ENCODE measurements around the gene SMCHD1. TPM values are rescaled to one million over a fixed set of nuclear protein-coding genes. Genes with fewer than 3 reads are reported as not detected.
"Not testable (repeated sequence)": the region's sequence is repeated elsewhere in the genome, so short reads cannot be mapped to it uniquely, and the experiment has no call there.

SMCHD1 gene
- total and polyA plus RNA-seq, 10 of the 15 experiments (the other 5 are each of a cell fraction or from before 2014, with no cell fraction given): 6.0 to 110 (median 48.0) TPM

DNA sequence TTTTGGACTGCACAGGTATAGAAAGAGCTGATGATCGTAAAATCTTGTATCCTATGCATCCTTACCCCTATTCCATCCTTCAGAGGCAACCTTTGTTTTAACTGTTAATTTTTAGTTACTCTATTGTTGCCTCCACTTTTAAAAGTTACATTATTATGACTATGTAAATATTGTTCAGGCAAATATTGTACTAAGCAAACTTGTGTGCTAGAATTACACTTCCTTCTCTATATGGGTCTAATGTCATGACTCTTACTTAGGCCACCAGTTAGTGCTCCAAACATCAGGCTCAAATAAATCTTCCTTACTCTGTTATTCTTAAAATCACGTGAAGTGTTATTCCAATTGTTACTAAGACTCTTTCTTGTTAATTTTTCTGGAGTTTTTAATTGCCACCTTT is 143.8 kb downstream of the SMCHD1 start (continued):
- no peak for TF ChIP-seq ZNF622 (IDR thresholded peaks at IDR 0.05)
- no peak for TF ChIP-seq BRCA1 (IDR thresholded peaks at IDR 0.05; ENCODE audit: low read depth, low read length)

DNA sequence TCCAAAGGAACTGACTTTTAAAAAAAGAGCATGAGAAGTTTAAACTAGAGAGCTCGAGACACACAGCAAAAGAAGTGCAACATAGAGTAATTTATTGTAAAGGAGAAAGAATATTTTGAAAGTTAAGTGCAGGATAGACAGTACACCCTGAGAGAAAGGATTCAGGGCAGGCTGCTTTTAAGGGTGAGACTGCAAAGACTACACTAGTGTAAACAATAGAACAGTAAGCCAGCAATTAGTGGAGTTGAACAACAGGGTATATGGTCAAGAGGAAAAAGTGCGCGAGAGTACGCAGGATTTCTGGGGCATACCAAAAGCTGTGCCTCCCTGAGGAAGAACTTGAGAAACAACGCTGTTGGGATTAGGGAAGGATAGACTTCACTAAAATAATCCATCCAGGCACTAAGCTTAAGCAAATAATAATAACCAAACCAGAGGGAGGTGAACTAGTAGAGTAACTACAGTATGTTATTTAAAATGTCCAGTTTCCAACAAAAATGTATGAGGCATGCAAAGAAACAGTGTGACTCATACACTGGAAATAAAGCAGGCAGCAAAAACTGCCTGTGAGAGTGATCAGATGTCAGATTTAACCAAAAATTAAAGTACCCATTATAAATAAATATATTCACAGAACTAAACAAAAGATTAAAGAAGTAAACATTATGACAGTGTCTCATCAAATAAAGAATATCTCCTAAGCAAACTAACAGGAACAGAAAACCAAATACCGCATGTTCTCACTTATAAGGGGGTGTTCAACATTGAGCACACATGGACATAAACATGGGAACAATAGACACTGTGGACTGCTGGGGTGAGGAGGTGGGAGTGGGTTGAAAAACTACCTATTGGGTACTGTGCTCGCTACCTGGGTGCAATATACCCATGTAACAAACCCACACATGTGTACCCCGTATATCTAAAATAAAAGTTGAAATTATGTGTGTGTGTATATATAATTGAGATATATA is 150.7 kb downstream of the SMCHD1 start:
- SMC1A ChIA-PET (ENCODE audit: uncharacterized antibody, unreplicated experiment): no interaction called here
- no peak for TF ChIP-seq TCF7 (IDR thresholded peaks at IDR 0.05; ENCODE audit: borderline replicate concordance)
- intact Hi-C loops (cut with micrococcal nuclease; ENCODE audit: unreplicated experiment) (no loop called here), in situ Hi-C loops (cut with MboI) (no loop called here)
- Histone ChIP-seq H3K27ac (ENCODE audit: control insufficient read depth, insufficient read depth) (no peak overlapping the region), H3K36me3 (ENCODE audit: control insufficient read depth in 2 of 2, insufficient read depth in 2 of 2, low read length in 1 of 2) (peaks cover 2 to 9% of the 10 kb centered on the region in 2 experiments; a peak in 3 of 4 replicates), H3K27me3 (replicated peaks in 1 of 2; ENCODE audit: control insufficient read depth in 2 of 2, insufficient read depth in 2 of 2, low read length in 1 of 2) (no peaks in the 10 kb centered on the region), H3K4me1 (ENCODE audit: control insufficient read depth, insufficient read depth, low read length) (no peaks in the 10 kb centered on the region), H3K4me2 (ENCODE audit: control insufficient read depth, insufficient read depth) (no peak overlapping the region), H3K4me3 (no peak overlapping the region), H3K9ac (ENCODE audit: control insufficient read depth, insufficient read depth, low read length) (no peak overlapping the region), H4K20me1 (ENCODE audit: control insufficient read depth, insufficient read depth) (no peaks in the 10 kb centered on the region), H3K79me2 (ENCODE audit: control insufficient read depth, insufficient read depth, low read length) (no peaks in the 10 kb centered on the region), H3K9me3 (replicated peaks; ENCODE audit: control insufficient read depth, insufficient read depth, low read length) (no peaks in the 10 kb centered on the region), H2AFZ (ENCODE audit: control insufficient read depth, low read depth, low read length) (no peak overlapping the region)
- FAIRE-seq (no peak), DNase-seq (ENCODE audit: low read depth, low spot score) (no peak), ATAC-seq (no peak)
- POLR2A ChIA-PET: no interaction called here
- no TSS peak for BruUV-seq (replicated peaks)
- CTCF ChIA-PET: no interaction called here
- RAD21 ChIA-PET (ENCODE audit: unreplicated experiment): no interaction called here
- 92% methylated on average over 8 of the region's 8 CpGs for WGBS (ENCODE audit: insufficient coverage, insufficient replicate concordance, low lambda C conversion rate, missing lambda C conversion rate)

DNA sequence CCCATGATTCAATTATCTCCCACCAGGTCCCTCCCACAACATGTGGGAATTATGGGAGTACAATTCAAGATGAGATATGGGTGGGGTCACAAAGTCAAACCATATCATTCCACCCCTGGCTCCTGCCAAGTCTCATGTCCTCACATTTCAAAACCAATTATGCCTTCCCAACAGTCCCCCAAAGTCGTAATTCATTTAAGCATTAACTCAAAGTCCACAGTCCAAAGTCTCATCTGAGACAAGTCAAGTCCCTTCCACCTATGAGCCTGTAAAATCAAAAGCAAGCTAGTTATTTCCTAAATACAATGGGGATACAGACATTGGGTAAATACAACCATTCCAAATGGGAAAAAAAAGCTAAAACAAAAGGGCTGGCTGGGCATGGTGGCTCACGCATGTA is 153.1 kb downstream of the SMCHD1 start:
- H2AFZ ChIP-seq (ENCODE audit: control insufficient read depth, low read depth, low read length); ATAC-seq; H3K9ac ChIP-seq (ENCODE audit: control insufficient read depth, insufficient read depth, low read length); H3K79me2 ChIP-seq (ENCODE audit: control insufficient read depth, insufficient read depth, low read length); H3K36me3 ChIP-seq (ENCODE audit: control insufficient read depth in 2 of 2, insufficient read depth in 2 of 2, low read length in 1 of 2); DNase-seq (ENCODE audit: low read depth, low spot score); SMC1A ChIA-PET (ENCODE audit: uncharacterized antibody, unreplicated experiment); H3K4me1 ChIP-seq (ENCODE audit: control insufficient read depth, insufficient read depth, low read length); H3K27me3 ChIP-seq (replicated peaks in 1 of 2; ENCODE audit: control insufficient read depth in 2 of 2, insufficient read depth in 2 of 2, low read length in 1 of 2); RAD21 ChIA-PET (ENCODE audit: unreplicated experiment); H3K27ac ChIP-seq (ENCODE audit: control insufficient read depth, insufficient read depth); H4K20me1 ChIP-seq (ENCODE audit: control insufficient read depth, insufficient read depth); in situ Hi-C loops (cut with MboI); H3K9me3 ChIP-seq (replicated peaks; ENCODE audit: control insufficient read depth, insufficient read depth, low read length); BruUV-seq (replicated peaks); FAIRE-seq; H3K4me3 ChIP-seq; H3K4me2 ChIP-seq (ENCODE audit: control insufficient read depth, insufficient read depth); intact Hi-C loops (cut with micrococcal nuclease; ENCODE audit: unreplicated experiment): not testable (repeated sequence)
- 98% methylated on average over 2 of the region's 2 CpGs for WGBS (ENCODE audit: insufficient coverage, insufficient replicate concordance, low lambda C conversion rate, missing lambda C conversion rate)
- ChIA-PET POLR2A (interaction anchor here (0.7 kb wide), 1 partner anchor 287 kb away, joined by 4 read pairs; no protein-coding TSS in a partner anchor), CTCF (interaction anchor here (1.0 kb wide), 1 partner anchor 341 kb away, joined by 3 read pairs; no protein-coding TSS in a partner anchor)

DNA sequence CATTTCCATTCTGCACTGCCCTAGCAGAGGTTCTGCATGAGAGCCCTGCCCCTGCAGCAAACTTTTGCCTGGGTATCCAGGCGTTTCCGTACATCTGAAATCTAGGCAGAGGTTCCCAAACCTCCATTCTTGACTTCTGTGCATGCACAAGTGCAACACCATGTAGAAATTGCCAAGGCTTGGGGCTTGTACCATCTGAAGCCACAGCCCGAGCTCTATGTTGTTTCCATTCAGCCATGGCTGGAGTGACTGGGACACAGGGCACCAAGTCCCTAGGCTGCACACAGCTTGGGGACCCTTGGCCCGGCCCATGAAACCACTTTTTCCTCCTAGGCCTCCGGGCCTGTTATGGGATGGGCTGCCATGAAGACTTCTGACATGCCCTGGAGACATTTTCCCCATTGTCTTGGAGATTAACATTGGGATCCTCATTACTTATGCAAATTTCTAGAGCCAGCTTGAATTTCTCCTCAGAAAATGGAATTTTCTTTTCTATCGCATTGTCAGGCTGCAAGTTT is 154.2 kb downstream of the SMCHD1 start:
- H2AFZ ChIP-seq (ENCODE audit: control insufficient read depth, low read depth, low read length); SMC1A ChIA-PET (ENCODE audit: uncharacterized antibody, unreplicated experiment); RAD21 ChIA-PET (ENCODE audit: unreplicated experiment); FAIRE-seq; BruUV-seq (replicated peaks); H3K4me2 ChIP-seq (ENCODE audit: control insufficient read depth, insufficient read depth); H3K9me3 ChIP-seq (replicated peaks; ENCODE audit: control insufficient read depth, insufficient read depth, low read length); H3K27me3 ChIP-seq (replicated peaks in 1 of 2; ENCODE audit: control insufficient read depth in 2 of 2, insufficient read depth in 2 of 2, low read length in 1 of 2); H3K9ac ChIP-seq (ENCODE audit: control insufficient read depth, insufficient read depth, low read length); H3K79me2 ChIP-seq (ENCODE audit: control insufficient read depth, insufficient read depth, low read length); DNase-seq (ENCODE audit: low read depth, low spot score); H3K36me3 ChIP-seq (ENCODE audit: control insufficient read depth in 2 of 2, insufficient read depth in 2 of 2, low read length in 1 of 2); H3K4me1 ChIP-seq (ENCODE audit: control insufficient read depth, insufficient read depth, low read length); H4K20me1 ChIP-seq (ENCODE audit: control insufficient read depth, insufficient read depth); H3K27ac ChIP-seq (ENCODE audit: control insufficient read depth, insufficient read depth); ATAC-seq; in situ Hi-C loops (cut with MboI); CTCF ChIA-PET; H3K4me3 ChIP-seq: not testable (repeated sequence)
- POLR2A ChIA-PET: interaction anchor here (0.7 kb wide), 1 partner anchor 16 kb away, joined by 3 read pairs; no protein-coding TSS in a partner anchor
- WGBS (ENCODE audit: insufficient coverage, insufficient replicate concordance, low lambda C conversion rate, missing lambda C conversion rate): 83% methylated on average over 6 of the region's 6 CpGs
- intact Hi-C loops (cut with micrococcal nuclease; ENCODE audit: unreplicated experiment): loop anchor here (10.0 kb wide), 1 partner anchor 55 kb away; no protein-coding TSS in a partner anchor
